Gastrocnemius medialis (tissue), 4 donors: ENCODE measurements around the gene HAGH. TPM values are rescaled to one million over a fixed set of nuclear protein-coding genes. Genes with fewer than 3 reads are reported as not detected.

Experiments used
- ATAC-seq, 2 donors: fragments of 150-250 bp; one replicate each; pipeline ENCODE4 v1.9.1; 2016
- DNase-seq, 2 donors: peaks; one replicate each; pipeline ENCODE4 v3.0.0-alpha.2; 2019
- H3K27ac ChIP-seq, 4 donors: fragments of 200-600 bp; sonication (generic); 1 replicate in 1 of 4; 2 replicates in 3 of 4; pipeline ENCODE4 v1.5.1; 2016 to 2018; ENCODE audit warnings: mild to moderate bottlenecking in 2 of 4, moderate library complexity in 1 of 4
- H3K27me3 ChIP-seq, 3 donors: fragments of 200-600 bp; sonication (generic) in 2 of 3; 1 replicate in 1 of 3; 2 replicates in 2 of 3; pipeline versions ENCODE4 v1.5.1 to v1.6.0; 2016 to 2019; ENCODE audit warnings: mild to moderate bottlenecking in 1 of 3, moderate library complexity in 1 of 3
- H3K36me3 ChIP-seq, 2 donors: fragments of 200-600 bp; sonication (generic) in 1 of 2; one replicate each; pipeline ENCODE4 v1.5.1; 2017 to 2018
- H3K4me1 ChIP-seq, 2 donors: fragments of 200-600 bp; sonication (generic) in 1 of 2; one replicate each; pipeline ENCODE4 v1.5.1; 2016 to 2017; ENCODE audit warnings: mild to moderate bottlenecking in 2 of 2
- H3K4me3 ChIP-seq, 4 donors: fragments of 200-600 bp; sonication (generic) in 3 of 4; 1 replicate in 1 of 4; 2 replicates in 3 of 4; pipeline ENCODE4 v1.5.1; 2016 to 2019; ENCODE audit warnings: mild to moderate bottlenecking in 2 of 4
- H3K9me3 ChIP-seq, 3 donors: fragments of 200-600 bp; sonication (generic) in 2 of 3; 1 replicate in 1 of 3; 2 replicates in 2 of 3; pipeline ENCODE4 v1.5.1; 2016 to 2019
- CTCF ChIP-seq, 5 experiments: fragments of 450-650 bp in 3 of 5; fragments of 200-600 bp in 2 of 5; sonication (generic) in 2 of 5; IDR thresholded peaks in 4 of 5; conservative IDR thresholded peaks in 1 of 5; 1 replicate in 4 of 5; 2 replicates in 1 of 5; pipeline ENCODE4 v1.5.1; 2016 to 2019; ENCODE audit warnings: antibody characterized with exemption in 5 of 5, mild to moderate bottlenecking in 3 of 5, moderate library complexity in 3 of 5
- POLR2A ChIP-seq, 2 donors: fragments of 450-650 bp; IDR thresholded peaks; one replicate each; pipeline ENCODE4 v1.6.1; 2017; ENCODE audit warnings: antibody characterized with exemption in 2 of 2, mild to moderate bottlenecking in 2 of 2, moderate library complexity in 2 of 2
- in situ Hi-C, 4 donors: fragments of 200-750 bp; cut with MboI; loops; one replicate each; pipeline versions ENCODE4 v1.15.0 to v1.8.0; 2017; ENCODE audit warnings: low sequenced_read_pairs in 4 of 4
- intact Hi-C: fragments of 100-400 bp; cut with DNase I; formaldehyde crosslinking; loops from one replicate; pipeline ENCODE4 v1.15.1; 2023; ENCODE audit warnings: low total_unique reads
- total RNA-seq, 4 donors: library from RNA; depleted of rRNA; stranded (reverse); fragments of >200 nt; gene quantifications; one replicate each; pipeline versions ENCODE4 v1.1.0 to v1.2.3, GENCODE V29; 2016

The HAGH gene
- total RNA-seq, 4 donors from 2014 or later, result 216 to 440 (median 261) TPM

GRCh38 chr16:1834096-1834495, 7.5 kb upstream of the HAGH start:
- no peaks in the 10 kb centered on the region for H3K9me3 ChIP-seq
- no peaks in the 10 kb centered on the region for H3K36me3 ChIP-seq
- no peaks in the 10 kb centered on the region for H3K27me3 ChIP-seq
- intact Hi-C loops (no loop called here), in situ Hi-C loops (no loop called here)
- DNase-seq, result no peak
- H3K4me3 ChIP-seq, result no peak overlapping the region
- H3K4me1 ChIP-seq, result peaks cover 15% of the 10 kb centered on the region in 2 donors
- TF ChIP-seq CTCF (IDR thresholded peaks at IDR 0.05 in 4 of 5, conservative IDR thresholded peaks at IDR 0.05 in 1 of 5) (no peak), POLR2A (IDR thresholded peaks at IDR 0.05) (no peak)
- no peak overlapping the region for H3K27ac ChIP-seq
- ATAC-seq, result no peak

GRCh38 chr16:1832838-1833454, 6.3 kb upstream of the HAGH start:
- H3K27ac ChIP-seq, result no peak overlapping the region
- H3K9me3 ChIP-seq, result no peaks in the 10 kb centered on the region
- no peaks in the 10 kb centered on the region for H3K27me3 ChIP-seq
- H3K36me3 ChIP-seq, result no peaks in the 10 kb centered on the region
- H3K4me1 ChIP-seq, result peaks cover 24 to 27% of the 10 kb centered on the region in 2 donors
- TF ChIP-seq POLR2A (IDR thresholded peaks at IDR 0.05), result no peak
- no peak for TF ChIP-seq CTCF (IDR thresholded peaks at IDR 0.05 in 4 of 5, conservative IDR thresholded peaks at IDR 0.05 in 1 of 5)
- in situ Hi-C loops (no loop called here), intact Hi-C loops (no loop called here)
- no peak overlapping the region for H3K4me3 ChIP-seq
- ATAC-seq, result no peak
- no peak for DNase-seq

GRCh38 chr16:1831186-1832075, 4.8 kb upstream of the HAGH start:
- Histone ChIP-seq H3K4me3 (no peak overlapping the region), H3K27ac (no peak overlapping the region), H3K4me1 (peaks cover 31% of the 10 kb centered on the region in 2 donors), H3K9me3 (no peaks in the 10 kb centered on the region), H3K36me3 (no peaks in the 10 kb centered on the region), H3K27me3 (no peaks in the 10 kb centered on the region)
- in situ Hi-C loops, result no loop called here
- TF ChIP-seq POLR2A (IDR thresholded peaks at IDR 0.05), result no peak
- intact Hi-C loops, result no loop called here
- no peak for DNase-seq
- ATAC-seq, result no peak

- TF ChIP-seq CTCF (IDR thresholded peaks at IDR 0.05 in 4 of 5, conservative IDR thresholded peaks at IDR 0.05 in 1 of 5), result no peak
- no peak for TF ChIP-seq POLR2A (IDR thresholded peaks at IDR 0.05)
- H3K36me3 ChIP-seq, result no peaks in the 10 kb centered on the region
- no peaks in the 10 kb centered on the region for H3K27me3 ChIP-seq
- no peak for DNase-seq
- no peaks in the 10 kb centered on the region for H3K9me3 ChIP-seq
- no peak overlapping the region for H3K27ac ChIP-seq
- no peak overlapping the region for H3K4me3 ChIP-seq
- intact Hi-C loops (no loop called here), in situ Hi-C loops (no loop called here)
- no peak for ATAC-seq
- peaks cover 37 to 38% of the 10 kb centered on the region in 2 donors for H3K4me1 ChIP-seq
Observed at GRCh38 chr16:1830213-1830612, 3.6 kb upstream of the HAGH start.
